Activated T-cell treated with anti-CD3 and anti-CD28 coated beads for 4 hours (primary cell): ENCODE results near the gene MAGEA6.
"Not testable (repeated sequence)": the region's sequence is repeated elsewhere in the genome, so short reads cannot be mapped to it uniquely, and the experiment has no call there.

Experiments
- DNase-seq: peaks from one replicate; pipeline ENCODE4 v3.0.0-alpha.2; 2020

The MAGEA6 gene, protein sequence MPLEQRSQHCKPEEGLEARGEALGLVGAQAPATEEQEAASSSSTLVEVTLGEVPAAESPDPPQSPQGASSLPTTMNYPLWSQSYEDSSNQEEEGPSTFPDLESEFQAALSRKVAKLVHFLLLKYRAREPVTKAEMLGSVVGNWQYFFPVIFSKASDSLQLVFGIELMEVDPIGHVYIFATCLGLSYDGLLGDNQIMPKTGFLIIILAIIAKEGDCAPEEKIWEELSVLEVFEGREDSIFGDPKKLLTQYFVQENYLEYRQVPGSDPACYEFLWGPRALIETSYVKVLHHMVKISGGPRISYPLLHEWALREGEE

DNA sequence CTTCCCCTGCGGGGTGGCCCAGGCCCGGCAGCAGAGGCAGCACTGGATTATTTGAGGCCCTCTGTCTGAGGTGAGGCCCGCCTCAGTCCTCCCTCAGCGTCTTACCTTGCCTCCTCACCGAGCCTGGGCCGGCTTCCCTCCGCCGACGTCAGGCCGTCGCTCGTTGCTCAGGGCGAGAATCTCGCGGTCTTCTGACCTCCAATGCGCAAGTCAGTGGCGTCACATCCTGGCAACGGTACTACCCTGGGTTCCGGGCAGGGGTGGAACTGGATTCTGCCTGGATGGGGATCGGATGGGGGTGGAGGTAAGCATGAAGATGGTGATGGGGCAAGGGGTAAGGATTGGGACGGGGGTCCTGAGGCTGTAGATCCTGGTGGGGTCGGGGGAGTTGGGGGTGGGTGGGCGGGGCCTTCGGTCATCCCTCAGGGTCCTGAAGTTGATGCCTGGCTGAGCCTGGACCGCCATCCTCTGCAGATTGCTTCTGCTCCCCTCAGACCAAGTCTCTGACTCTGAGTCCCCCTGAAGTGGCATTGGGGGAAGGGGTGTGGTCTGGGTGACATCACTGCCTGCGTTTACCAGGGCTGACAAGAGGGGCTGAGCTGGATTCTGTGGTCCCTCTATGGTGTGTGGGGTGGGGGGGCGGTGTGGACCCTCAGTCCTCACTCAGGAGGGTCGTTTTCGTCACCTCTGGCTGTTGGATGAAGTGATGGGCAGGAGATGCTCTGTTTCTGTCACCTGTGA lies at the start of gene MAGEA6:
TSS of gene MAGEA6 (minus strand) at position 141 of the 741 bp plus-strand sequence. CDS start 2,039 bp downstream, outside the sequence.
- DNase-seq: not testable (repeated sequence)

DNA sequence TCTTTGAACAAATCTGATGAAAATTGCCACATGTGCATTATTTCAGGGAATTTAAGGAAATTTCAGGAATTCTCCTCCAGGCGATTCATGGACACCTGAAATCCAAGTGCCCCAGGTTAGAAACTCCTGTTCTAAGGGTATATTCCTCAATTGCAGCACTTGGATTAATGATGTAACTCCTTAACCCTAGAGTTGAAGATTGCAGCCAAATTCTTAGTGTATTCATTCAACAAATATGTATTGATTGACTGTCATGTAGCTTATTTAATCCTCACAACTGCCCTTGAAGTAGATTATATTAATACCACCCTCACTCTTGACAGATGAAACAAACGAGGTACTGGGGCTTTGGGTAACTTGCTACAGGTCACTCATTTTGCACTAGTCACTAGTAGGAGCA lies 49.8 kb upstream of the MAGEA6 start:
- DNase-seq: no peak

DNA sequence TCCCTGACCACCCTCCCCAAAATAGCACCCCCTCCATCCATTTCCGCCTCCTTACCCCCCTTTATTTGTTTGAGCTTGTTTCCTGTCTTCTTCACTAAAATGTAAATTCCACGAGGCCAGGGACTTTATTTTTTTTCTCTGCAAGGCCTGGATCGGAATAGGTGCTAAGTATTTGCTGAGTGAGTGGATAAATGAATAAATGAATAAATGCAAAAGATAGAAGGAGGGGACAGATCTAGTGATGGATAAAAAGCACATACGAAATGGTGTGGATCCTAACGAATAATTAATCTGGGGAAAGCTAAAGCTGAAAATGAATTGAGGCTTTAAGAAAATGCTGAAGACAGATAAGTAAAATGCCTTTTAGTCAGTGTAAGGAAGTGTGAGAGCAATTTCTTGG lies 48.9 kb upstream of the MAGEA6 start:
- DNase-seq: no peak

DNA sequence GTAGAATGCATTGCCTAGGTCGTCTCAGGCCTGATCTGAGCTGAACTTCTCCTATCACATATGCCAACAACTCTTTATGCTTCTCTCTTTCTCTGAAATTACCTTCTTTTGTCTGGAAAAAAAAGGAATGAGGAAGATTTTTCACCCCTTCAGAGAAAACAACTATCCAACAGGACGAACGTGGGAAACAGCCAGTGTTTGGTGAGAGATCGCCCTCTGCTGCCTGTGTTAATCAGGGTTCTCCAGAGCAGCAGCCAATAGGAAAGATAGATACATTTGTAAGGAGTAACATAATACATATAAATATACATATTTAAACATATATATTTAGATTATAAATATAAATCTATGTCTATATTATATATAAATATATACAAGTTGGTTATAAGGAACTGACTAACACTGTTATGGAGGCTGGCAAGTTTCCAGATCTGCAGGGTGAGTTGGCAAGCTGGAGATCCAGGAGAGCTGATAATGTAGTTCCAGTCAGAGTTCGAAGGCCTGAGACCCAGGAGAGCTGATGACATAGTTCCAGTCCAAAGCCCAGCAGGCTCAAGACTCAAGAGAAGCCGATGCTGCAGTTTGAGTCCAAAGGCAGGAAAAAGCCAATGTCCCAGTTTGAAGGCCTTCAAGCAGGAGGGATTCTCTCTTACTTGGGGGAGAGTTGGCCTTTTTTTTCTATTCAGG lies 47.7 kb upstream of the MAGEA6 start:
- no peak for DNase-seq

DNA sequence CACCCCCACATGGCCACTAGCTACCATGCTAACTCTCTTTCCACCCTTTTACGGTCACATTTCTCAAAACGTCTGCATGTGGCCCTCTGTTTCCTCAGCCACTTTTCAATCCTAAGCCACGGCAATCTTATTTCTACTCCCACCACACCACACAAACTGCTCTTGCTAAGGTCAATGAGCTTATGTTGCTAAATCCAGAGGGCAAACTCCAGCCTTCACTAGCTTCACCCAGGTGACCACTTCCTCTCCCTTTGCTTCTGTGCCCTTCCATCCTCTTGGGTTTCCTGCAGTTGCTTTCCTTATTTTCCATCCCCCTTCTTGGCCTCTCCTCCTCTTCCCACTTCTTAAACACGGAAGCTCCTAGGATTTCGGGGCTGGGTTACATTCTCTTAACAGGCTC lies 44.6 kb upstream of the MAGEA6 start:
- DNase-seq: no peak

DNA sequence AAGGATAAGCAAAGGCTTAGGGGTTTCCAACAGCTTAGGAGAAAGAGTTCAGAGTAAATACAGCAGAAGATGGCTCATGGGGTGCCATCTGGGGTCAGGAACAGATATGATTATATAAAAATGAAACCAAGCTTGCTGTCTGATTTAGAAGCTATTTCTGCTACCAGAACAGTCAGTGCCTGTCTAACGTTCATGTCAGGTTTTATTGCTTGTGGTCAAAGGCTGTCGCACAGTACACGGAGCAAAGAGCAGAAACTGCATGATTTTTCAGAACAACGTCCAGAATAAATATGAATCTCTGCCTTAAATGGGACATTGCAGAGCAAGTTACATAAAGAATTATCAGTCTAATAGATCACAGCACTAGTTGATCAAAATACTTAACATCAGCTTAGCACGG lies 43.7 kb upstream of the MAGEA6 start:
- no peak for DNase-seq

DNA sequence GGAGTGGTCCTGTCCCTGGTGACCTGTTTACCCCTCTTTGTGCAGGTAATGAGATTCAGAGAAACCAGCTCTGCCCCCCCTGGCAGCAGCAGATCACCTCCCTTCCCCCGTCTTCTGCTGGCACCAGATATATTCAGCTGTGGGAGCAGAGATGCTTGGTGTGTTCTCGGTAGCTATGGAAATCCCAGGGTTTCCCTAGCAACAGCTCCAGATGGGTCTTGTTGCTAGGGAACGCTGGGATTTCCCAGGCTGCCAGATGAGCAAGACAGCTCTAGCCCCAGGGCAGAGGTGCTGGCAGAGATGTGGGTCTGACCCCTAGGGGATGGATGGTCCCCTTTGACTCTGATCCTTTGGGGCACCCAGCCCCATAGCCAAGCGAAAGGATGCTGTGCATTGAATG lies 40.9 kb upstream of the MAGEA6 start:
- DNase-seq: no peak

DNA sequence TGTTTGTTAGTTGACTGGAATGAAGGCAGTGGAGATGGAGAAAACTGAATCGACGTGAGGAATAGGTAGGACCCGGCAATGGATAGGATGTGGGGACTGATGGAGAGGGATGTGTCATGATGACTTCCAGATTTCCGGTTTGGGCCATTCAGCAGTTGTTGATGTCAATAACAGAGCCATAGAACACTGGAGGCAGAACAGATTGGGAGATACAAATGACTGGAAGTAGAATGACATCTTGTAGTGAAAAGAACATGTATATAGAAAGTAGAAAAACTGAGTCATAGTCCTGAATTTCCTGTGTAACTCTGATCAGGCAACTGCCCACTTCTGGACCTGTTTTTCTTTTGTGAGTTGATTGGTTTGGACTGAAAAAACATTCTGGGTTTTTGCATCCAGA lies 36.5 kb upstream of the MAGEA6 start:
- no peak for DNase-seq

DNA sequence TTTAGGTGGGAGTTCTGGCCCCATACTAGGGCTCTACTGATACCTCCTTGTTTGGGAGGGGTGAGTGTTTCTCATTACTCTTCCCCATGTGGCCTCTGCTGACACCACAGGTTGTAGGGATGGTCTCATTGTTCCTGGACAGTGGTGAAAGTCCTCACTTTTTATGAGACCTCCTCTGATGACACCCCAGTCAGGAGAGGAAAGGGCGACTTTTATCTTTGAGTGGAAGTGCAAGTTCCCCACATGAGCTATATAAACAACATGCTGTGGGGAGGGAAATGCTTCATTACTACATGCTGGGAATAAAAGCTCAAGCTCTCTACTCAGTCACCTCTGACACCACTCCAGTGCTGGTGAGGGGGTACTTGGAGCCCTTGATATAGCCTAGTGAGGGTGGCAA lies 29.5 kb upstream of the MAGEA6 start:
- no peak for DNase-seq

DNA sequence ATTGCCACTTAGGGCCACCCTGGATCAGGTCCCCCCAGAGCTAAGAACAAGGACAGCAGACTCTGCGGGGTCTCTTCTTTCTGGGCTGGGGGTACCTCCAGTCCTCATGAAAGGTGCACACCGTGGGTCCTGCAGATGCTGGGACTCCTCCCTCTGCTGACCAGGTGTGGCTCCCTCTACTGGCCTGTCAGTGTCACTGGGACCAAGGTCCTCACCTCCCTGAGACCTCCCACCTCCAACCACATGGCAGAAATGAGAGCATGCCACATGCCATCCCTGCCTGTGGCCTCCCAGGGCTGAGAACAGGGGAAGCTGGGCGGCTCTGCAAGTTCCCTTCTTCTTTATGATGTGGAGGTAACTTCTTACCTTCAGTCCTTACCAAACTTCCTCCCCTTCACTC lies 17.6 kb upstream of the MAGEA6 start:
- not testable (repeated sequence) for DNase-seq

DNA sequence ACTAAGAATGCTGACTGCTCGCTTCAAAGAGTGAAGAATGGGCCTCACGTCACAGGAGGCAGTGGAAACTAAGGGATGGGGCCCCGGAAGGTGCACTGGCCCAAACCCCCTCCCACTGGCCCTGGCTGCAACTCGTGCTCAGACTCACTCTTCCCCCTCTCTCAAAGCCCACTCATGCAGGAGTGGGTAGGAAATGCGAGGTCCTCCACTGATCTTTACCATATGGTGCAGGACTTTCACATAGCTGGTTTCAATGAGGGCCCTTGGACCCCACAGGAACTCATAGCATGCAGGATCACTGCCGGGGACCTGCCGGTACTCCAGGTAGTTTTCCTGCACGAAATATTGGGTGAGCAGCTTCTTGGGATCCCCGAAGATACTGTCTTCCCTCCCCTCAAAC lies 2.9 kb downstream of the MAGEA6 start:
- not testable (repeated sequence) for DNase-seq

DNA sequence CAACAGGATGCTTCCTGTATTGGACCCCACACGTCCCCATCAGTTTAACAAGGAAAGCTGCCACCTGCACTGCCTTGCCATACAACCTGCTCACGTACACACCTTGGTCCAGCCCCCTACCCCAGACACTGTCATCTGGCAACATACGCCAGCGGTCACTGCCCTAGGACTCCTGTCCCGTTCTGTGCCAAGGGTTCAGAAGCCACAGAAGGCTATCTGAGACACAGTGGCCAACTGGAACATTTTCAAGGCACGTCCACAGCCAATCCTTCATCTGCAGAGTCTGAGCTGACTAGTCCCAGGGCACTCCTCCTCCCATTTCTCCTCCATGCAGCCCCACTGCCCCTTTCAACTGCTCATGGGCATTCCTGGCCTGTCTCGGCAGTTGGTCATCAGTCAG lies 7.9 kb downstream of the MAGEA6 start:
- not testable (repeated sequence) for DNase-seq

DNA sequence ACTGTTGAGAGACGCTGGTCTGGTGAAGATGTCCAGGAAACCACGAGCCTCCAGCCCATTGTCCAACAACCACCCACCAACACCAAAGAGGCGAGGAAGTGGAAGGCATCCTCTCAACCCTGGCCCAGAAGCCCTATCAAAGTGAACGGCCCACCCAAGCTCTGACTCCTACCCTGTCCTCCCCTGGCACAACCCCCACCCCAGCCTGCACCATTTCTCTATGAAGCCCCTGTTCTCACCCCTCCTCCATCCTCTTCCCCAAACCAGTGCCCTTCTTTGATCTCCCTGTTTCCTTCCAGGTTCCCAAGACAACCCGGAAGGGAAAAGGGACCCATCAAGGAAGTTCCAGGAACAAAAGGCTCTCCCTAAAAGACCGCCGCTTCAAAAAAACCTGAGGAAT lies 9.9 kb downstream of the MAGEA6 start:
- not testable (repeated sequence) for DNase-seq

DNA sequence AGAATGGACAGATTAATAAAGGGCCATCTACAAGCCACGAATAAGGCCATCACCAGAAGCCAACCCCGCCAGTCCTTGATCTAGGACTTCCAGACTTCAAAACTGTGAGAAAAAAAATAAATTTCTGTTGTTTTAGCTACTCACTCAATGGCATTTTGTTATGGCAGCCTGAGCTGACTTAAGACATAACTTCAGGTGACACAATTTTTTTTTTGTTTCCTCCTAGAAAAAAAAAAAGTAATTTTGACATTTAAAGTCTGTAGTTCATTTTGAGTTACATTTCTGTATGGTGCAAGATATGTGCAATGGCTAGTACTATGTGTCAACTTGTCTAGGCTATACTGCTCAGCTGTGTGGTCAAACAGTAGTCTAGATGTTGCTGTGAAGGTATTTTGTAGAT lies 10.6 kb downstream of the MAGEA6 start, which contains the start of gene CSAG3:
TSS of gene CSAG3 (plus strand) at position 301 of the 400 bp plus-strand sequence.
- not testable (repeated sequence) for DNase-seq

DNA sequence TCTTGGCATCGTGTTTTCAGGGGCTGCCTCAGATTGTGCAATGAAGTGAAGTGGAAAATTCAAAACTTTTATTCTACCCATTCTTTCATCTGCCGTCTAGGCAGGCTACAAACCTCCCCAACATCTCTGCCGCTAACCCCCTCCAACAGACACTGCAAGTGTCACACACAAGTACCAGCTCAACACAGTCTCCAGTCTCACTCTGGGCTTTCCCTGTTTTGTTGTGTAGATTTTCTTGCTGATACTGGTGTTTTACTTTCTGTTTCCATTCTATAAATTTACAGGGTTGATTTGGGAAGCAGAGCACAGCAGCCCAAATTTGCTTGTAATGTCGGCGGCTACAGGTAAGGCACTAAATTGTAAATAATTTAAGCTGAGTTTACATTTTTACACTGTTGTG lies 14.6 kb downstream of the MAGEA6 start:
- not testable (repeated sequence) for DNase-seq

DNA sequence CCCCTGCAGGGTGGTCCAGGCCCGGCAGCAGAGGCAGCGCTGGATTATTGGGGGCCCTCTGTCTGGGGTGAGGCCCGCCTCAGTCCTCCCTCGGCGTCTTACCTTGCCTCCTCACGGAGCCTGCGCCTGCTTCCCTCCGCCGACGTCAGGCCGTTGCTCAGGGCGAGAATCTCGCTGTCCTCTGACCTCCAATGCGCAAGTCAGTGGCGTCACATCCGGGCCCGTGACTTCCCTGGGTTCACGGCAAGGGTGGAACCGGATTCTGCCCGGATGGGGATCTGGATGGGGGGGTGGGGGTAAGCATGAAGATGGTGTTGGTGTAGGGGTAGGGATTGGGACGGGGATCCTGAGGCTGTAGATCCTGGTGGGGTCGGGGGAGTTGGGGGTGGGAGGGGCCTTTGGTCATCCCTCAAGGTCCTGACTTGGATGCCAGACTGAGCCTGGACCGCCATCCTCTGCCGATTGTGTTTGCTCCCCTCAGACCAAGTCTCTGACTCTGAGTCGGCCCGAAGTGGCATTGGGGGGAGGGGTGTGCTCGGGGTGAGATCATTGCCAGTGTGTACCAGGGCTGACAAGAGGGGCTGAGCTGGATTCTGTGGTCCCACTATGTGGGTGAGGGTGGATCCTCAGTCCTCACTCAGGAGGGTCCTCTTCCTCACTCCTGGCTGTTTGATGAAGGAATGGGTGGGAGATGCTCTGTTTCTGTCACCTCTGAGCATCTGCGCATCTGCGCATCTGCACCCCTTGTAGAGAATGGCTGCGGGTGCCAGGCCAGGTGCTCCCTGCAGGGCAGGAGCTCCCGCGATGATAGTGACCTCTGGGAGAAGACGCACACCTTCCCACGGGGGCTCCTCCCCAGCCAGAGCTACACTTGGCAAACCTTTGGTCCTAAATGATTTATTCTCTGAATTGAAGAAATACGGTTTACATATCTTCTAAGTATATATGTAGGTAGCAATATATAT lies 15.5 kb downstream of the MAGEA6 start, which contains the start of gene MAGEA2:
TSS of gene MAGEA2 (minus strand) at position 157 of the 965 bp plus-strand sequence. CDS start 2,479 bp downstream, outside the sequence.
- DNase-seq: not testable (repeated sequence)

DNA sequence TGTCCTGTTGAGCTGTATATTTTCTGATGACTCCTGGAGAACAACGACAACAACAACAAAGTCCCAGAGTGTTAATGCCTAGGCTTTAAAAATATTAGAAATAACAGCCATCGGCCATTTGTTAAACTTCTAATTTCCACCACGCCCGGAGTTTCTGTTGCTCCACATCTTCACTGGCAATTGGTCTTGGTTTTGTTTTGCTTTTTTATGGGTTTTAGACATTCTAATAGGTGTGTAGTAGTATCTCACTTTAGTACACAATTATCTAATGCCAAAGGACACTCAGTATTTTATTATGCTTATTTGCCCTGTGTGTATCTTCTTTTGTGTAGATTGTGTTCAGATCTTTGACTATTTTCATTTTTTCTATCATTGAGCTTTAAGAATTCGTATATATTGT lies 30.9 kb downstream of the MAGEA6 start:
- no peak for DNase-seq

DNA sequence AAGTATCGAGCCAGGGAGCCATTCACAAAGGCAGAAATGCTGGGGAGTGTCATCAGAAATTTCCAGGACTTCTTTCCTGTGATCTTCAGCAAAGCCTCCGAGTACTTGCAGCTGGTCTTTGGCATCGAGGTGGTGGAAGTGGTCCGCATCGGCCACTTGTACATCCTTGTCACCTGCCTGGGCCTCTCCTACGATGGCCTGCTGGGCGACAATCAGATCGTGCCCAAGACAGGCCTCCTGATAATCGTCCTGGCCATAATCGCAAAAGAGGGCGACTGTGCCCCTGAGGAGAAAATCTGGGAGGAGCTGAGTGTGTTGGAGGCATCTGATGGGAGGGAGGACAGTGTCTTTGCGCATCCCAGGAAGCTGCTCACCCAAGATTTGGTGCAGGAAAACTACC lies 33.0 kb downstream of the MAGEA6 start:
- not testable (repeated sequence) for DNase-seq

DNA sequence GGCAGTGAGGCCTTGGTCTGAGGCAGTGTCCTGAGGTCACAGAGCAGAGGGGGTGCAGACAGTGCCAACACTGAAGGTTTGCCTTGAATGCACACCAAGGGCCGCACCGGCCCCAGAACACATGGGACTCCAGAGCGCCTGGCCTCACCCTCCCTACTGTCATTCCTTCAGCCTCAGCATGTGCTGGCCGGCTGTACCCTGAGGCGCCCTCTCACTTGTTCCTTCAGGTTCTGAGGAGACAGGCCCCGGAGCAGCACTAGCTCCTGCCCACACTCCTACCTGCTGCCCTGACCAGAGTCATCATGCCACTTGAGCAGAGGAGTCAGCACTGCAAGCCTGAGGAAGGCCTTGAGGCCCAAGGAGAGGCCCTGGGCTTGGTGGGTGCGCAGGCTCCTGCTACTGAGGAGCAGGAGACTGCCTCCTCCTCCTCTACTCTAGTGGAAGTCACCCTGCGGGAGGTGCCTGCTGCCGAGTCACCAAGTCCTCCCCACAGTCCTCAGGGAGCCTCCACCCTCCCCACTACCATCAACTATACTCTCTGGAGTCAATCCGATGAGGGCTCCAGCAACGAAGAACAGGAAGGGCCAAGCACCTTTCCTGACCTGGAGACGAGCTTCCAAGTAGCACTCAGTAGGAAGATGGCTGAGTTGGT lies 33.5 kb downstream of the MAGEA6 start:
- DNase-seq: no peak

DNA sequence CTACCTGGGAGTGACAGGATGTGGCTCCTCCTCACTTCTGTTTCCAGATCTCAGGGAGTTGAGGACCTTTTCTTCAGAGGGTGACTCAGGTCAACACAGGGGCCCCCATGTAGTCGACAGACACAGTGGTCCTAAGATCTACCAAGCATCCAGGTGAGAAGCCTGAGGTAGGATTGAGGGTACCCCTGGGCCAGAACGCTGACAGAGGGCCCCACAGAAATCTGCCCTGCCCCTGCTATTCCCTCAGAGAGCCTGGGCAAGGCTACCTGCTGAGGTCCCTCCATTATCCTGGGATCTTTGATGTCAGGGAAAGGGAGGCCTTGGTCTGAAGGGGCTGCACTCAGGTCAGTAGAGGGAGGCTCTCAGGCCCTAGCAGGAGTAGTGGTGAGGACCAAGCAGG lies 34.4 kb downstream of the MAGEA6 start:
- no peak for DNase-seq

DNA sequence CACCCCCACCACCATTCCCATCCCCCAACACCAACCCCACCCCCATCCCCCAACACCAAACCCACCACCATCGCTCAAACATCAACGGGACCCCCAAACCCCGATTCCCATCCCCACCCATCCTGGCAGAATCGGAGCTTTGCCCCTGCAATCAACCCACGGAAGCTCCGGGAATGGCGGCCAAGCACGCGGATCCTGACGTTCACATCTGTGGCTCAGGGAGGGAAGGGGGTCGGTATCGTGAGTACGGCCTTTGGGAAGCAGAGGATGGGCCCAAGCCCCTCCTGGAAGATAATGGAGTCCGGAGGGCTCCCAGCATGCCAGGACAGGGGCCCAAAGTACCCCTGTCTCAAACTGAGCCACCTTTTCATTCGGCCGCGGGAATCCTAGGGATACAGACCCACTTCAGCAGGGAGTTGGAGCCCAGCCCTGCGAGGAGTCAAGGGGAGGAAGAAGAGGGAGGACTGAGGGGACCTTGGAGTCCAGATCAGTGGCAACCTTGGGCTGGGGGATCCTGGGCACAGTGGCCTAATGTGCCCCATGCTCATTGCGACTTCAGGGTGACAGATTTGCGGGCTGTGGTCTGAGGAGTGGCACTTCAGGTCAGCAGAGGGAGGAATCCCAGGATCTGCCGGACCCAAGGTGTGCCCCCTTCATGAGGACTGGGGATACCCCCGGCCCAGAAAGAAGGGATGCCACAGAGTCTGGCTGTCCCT lies 35.2 kb downstream of the MAGEA6 start:
- not testable (repeated sequence) for DNase-seq
